ENCODE measurements around the gene ZPLD1.
A peak's percentile ranks its signal among the peaks of the same experiment; 100 is the strongest.

Gene ZPLD1

DNA sequence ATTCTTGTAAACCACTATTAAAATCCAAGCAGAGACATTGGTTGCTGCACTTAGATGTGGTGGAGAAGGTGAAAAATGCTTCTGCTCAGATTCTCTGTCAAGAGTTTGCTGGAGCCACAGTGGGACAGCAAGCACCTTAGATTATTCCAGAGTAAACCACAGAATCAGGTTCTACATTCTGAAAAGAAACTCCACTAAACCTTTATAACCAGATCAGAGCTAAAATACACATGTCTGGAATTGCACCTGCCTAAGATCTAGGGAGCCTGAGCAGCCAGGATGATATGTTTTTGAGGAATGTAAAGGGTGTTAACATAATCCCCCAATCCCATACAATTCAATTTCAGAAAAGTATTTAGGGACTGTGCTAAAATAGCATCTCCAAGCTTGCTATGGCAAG is at the start of gene ZPLD1:
ZPLD1 (plus strand) TSS at position 301 of the 400 bp plus-strand sequence. CDS start 3,473 bp downstream, outside the sequence.
- no peak for DNase-seq (ENCODE audit: low spot score)

DNA sequence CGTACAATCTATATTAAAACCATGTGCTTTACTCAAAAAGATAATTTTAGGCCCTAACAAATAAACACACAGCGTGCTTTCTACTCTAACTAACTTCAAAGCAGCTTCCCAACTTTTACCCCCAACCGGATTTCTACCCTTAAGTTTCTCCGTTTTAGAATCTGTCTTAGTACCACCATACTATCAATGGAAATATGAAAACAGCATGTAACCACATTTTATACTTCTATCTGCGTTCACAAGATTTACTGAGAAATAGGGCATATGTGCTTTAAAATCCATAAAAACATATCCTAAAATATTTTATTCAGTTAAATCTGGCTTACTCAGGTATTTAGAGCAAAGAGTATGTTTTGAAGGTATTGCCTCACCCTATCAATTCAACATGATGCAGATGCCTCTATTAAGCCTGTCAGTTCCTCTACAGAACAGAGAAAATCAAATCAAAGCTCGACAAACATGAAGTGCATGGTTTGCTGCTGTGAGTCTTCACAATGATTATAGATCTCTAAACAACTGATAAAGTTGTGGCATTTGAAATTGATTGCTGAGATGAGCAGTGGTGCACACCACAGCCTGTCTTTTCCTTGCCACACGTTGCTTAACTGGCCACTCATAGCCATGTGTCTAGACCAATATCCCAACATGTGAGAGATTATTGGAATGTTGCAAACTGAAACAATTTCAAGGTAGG is 44.5 kb upstream of the ZPLD1 start:
- no peak for DNase-seq (ENCODE audit: low spot score)

DNA sequence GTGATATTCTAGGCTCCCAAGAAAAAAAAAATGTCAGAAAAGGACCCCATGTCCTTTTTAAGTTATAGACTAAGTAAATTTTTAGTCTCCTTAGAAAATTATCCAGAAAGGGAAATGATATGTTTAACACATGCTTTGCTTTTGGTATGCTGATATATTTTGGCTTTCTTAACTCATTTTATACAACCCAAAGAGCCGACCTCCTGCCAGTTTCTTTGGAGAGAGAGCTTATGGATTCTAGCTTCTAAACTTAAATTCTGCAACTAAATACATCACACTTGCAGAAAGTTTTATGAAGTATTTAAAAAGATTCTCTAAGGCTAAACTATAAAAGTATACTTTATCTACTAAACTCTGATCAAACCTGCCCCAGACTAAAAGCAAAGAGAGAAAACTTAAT is 43.9 kb upstream of the ZPLD1 start:
- DNase-seq (ENCODE audit: low spot score): no peak

DNA sequence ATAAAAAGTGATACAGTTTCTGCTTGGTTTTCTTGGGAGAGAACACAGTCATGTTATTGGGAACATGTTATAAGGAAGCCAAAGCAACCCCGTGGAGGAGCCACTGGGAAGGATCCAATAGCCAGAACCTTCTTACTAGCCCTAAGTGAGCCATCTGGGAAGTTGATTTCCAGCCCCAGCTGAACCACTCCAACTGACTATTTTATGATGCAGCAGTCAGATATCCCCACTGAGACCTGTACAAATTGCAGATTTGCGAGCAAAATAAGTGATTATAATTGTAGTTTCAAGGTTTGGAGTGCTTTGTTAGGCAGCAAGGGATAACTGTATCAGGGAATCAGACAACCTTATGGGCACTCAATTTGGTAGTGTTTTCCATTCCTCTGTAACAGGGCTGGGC is 43.3 kb upstream of the ZPLD1 start:
- DNase-seq (ENCODE audit: low spot score): no peak

DNA sequence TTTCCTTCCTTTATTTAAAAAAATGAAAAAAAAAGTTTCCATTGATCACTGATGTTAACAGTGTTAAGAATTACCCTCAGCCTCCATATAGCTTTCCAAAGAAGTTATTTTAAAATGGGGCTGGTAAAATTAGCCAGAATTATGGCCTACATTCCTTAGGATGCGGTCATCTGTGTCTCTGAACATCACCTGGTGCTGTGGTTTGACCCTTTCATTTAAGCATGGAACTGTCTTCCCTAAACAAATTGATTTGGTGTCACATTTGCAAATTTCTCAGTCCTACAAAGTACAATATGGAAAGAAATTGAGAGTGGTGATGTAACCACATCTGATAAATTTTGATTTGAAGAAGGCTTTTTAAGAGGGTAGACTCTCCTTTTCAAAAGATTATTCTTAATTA is 40.3 kb upstream of the ZPLD1 start:
- no peak for DNase-seq (ENCODE audit: low spot score)

DNA sequence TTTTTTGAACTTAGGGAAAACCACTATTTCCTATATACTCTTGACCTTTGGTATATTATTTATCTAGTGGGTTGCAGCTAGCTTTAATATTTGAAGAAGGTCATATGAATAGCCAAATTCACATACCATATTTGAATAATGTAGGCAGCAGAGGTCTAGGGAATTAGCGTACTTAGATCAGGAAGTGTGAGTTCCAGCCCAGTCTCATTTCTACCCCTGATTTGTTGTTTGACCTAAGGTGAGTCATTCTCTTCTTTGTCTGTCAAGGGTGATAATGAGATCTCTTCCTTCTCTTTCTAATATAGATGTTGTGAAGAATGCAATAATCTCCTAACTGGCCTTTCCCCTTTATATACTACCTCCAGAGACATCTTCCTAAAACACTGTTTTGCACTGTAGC is 36.6 kb upstream of the ZPLD1 start:
- no peak for DNase-seq (ENCODE audit: low spot score)

DNA sequence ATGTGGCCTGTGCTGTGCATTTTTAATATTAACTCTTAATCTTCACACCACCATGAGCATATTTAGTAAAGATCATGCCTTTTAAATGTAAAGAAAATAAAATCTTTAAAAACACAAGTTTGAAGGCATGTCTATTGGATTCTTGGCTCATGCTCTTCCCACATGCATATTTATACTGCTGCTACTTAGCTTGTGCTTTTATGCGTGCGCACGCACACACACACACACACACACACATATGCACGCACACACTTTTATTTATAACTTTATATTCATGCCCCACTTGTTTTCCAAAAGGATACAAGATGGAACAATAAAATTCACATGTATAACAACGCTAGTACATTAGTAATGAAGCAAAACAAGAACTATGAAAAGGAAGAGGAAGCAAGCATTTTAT is 36.1 kb upstream of the ZPLD1 start:
- DNase-seq (ENCODE audit: low spot score): no peak

DNA sequence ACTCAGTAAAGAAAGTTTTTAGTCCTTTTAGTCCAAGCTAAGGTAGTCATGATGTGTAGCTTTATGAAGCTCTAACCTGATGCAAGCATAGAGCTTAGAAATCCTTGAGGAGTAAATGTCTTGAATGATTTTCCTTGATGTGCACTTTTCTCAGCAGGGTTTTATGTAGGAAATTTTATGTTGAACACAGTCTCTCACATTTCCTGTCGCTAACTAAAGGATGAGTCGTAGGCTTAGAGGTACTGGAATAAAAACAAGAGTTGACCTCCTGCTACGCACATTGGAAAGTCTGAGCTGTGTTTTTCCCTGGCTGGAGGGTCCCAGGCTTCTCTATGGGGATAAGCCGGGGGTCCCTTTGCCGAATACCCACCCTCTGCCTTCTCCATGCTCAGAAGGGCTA is 34.7 kb upstream of the ZPLD1 start:
- no peak for DNase-seq (ENCODE audit: low spot score)

DNA sequence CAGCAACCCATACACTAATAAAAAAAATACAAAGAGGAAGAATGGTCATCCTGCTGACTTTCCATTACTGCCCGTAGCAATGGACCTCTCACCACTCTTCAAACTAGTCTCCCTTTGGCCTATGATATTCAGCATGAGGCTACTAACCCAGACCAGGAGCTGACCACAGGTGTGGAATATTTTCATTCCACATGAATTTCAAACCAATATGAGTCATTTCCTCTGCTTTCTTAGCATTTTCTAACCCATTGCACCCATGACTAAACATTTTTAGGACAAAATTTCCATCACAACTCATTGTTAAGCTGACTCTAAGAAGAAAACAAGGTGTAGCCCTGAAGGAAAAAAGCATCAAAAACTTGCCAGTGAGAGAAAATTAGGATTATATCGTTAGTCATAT is 34.0 kb upstream of the ZPLD1 start:
- no peak for DNase-seq (ENCODE audit: low spot score)

DNA sequence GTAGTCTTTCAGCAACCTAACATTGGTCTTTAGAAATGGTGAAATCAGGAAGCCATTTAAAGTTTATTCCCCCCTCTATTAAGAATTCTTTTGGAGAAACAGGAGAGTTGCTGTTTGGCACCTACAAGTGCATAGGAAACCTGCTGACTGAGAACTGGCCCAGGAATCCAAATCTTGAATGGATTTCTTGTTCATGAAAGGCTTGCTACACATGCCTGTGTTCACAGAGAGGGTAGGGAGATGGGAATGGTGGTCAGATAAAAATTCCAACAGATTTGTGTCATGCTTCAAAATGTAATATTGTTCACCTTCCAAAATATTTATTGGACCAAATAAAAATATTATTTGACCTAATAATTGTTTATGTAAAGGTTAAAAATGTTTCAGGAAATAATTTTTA is 24.2 kb upstream of the ZPLD1 start:
- DNase-seq (ENCODE audit: low spot score): no peak

DNA sequence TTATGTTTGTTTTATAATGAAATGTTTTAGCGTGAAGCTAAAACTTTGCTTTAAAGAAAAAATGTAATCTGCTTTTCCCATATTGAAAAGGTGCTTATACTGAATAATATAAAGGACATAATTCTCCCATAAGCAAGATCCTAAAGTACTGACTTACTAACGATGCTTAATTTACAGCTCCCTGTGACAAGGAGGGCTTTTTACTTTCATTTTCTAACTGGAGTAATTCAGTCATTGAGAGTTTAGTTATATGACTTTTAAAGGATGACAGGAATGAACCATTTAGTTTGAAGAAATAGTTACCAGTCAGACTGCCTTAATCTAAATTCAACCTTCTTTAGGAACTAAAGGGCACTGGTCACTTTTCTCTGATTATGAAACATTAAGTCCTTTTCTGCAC is 19.3 kb upstream of the ZPLD1 start:
- DNase-seq (ENCODE audit: low spot score): no peak

DNA sequence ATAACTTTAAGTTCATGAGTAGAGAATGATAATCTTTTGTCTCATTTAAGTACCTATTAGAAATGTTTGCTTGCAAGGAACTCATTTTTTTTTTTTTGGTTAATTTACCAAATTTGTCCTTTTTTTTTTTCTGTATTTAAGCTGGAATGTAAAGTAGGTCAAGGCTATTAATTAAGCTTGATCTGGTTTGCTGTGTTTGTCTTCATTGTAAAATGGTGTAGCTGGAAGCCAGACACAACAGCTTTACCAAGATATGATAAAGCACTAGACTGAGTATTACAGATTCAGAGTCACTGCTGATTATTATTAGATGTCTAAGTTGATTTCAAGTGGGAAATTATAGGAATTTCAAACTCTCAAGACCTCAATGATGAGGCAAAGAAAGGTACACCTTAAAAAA is 15.0 kb upstream of the ZPLD1 start:
- no peak for DNase-seq (ENCODE audit: low spot score)

DNA sequence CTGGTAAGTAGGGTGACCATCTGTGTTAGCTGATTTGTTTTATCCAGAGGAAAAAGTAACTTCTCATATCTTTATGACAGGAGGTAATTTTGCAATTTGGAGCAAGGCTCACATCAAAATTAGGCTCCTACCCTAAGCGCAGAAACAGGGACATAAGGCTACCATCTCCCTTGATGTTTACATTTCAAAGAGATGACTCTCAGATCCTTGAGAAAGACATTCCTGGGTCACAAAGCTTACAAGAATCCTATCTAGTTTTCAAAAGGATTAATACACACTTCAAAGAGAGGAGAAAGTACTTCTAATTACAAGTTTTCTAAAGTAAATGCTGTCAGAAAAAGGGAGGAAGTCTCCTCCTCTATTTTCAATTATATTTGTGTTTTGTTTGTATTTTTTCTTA is 7.0 kb downstream of the ZPLD1 start:
- DNase-seq (ENCODE audit: low spot score): no peak

DNA sequence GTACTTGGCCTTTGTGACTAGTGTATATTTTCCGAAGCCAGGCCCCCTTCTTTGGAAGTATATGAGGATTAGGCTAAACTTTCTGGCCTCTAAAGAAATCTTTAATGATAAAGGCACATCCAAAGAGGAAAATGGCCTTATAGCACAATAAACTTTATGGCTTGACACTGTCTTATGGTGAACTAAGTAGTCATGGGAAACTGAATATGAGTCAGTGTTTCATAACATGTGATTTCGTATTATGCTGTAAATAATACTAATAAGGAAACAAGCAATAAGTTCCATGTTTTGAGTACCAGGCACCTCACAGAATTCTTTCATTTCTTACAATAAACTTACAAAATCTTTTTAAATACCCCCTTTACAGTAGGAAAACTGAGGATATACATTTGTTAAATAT is 8.2 kb downstream of the ZPLD1 start:
- DNase-seq (ENCODE audit: low spot score): no peak

DNA sequence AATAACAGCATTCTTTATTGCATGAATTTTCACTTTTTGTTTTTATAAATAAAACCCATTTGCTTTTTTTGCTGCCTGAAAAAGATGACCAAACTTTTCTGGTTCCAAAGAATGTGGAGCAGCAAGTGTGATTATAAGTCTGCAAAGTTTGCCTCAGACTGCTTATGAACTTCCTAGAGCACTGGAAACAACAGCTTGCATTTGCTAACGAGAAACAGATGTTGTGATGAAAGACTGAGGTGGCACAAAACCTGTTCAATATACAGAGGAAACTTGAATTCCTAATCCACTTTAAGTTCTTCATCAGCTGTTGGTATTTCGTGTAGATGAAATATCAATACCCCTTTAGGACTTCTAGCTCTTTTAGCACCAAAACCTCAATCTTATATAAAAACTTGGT is 9.3 kb downstream of the ZPLD1 start:
- peak; percentile 2 for DNase-seq (ENCODE audit: low spot score)

DNA sequence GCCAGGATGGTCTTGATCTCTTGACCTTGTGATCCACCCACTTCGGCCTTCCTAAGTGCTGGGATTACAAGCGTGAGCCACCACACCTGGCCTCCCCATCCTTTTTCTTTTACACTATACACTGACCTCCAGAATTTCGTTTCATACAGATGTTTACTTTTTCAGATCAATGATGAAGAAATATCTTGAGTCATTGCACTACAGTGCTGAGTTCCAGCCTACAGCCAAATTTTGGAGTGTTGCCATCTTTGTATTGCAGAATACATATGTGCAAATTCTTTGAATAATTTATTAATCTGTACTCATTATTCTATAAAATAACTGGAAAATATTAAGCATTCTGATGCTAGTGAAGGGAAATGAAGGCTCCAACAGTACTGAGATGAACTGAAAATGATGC is 12.5 kb downstream of the ZPLD1 start:
- DNase-seq (ENCODE audit: low spot score): no peak

DNA sequence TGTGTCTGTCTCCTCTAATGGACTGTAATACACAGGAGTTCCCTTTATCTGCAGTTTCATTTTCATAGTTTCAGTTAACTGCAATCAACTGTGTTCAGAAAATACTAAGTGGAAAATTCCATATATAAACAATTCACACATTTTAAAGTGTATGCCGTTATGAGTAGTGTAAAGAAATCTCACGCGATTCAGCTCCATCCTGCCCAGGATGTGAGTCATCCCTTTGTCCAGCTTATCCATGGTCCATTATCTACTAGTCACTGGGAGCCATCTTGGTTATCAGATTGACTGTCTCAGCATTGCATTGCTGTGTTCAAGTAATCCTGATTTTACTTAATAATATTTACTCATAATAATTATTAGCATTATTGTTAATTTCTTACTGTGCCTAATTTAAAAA is 14.5 kb downstream of the ZPLD1 start:
- no peak for DNase-seq (ENCODE audit: low spot score)

DNA sequence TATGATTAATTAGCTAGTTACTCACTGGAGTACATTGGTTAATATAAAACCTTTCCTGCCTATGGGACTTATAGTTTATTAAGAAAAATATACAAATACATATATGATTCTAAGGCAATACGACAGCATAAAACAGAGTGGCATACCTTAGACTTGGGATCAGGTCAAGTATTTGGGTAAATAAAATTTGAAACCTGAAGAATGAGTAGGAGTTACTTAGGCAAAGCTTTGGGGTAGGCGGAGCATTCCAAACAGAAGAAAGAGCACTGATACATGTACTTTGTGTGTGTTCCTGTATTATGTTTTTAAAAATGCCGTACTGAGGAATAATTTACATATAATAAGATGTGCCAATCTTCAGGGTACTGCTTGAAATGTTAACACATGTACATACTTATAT is 15.1 kb downstream of the ZPLD1 start:
- no peak for DNase-seq (ENCODE audit: low spot score)

DNA sequence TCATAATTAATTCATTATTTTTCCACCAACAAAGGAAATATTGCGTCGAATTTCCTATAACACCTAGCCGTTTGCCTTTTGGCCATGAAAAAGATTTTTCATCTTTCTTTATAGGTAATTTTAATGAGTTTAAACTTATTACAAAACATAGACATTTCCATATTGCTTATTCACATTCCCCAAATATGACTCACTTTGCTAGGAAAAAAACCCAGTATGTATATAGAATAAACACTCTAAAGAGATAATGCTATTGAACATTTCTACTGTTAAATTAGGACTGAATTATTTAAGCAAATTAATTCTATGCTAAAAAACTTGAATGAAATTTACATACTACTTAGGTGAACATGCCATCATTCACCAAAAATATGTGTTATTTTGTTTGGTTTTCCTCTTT is 16.2 kb downstream of the ZPLD1 start:
- no peak for DNase-seq (ENCODE audit: low spot score)

DNA sequence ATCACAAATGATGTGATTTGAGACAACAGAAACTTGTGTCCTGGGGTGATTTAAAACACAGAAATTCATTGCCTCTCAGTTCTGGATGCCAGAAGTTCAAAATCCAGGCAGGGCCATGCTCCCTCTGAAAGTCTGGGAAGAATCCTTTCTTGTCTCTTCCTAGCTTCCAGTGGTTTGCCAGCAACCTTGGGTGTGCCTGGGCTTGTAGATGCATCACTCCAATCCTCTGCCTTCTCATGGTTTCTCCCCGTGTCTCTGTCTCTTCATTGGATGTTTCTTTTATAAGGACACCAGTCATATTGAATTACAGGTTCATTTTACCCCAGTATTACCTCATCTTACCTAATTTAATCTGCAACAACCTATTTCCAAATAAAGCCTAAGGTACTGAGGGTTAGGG is 16.7 kb downstream of the ZPLD1 start:
- DNase-seq (ENCODE audit: low spot score): no peak

DNA sequence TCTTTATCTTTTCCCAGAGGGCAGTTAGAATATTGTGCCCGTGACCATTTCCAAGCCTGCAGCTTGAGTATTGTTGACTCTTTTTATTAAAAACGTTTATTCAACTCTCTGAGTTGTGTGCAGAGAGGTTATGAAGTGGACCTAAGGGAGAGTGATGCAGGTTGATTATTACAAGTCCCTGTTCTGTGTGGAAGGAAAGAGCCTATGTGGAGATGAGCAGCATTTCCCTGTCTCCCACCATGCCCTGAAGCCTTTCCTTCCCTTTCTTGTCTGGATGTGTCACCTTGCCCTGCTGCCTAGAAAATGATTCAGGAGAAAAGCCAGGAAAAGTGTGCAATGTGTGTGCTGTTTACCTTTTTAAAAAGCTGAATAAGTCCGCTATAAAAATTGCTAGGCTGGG is 19.4 kb downstream of the ZPLD1 start:
- DNase-seq (ENCODE audit: low spot score): no peak

DNA sequence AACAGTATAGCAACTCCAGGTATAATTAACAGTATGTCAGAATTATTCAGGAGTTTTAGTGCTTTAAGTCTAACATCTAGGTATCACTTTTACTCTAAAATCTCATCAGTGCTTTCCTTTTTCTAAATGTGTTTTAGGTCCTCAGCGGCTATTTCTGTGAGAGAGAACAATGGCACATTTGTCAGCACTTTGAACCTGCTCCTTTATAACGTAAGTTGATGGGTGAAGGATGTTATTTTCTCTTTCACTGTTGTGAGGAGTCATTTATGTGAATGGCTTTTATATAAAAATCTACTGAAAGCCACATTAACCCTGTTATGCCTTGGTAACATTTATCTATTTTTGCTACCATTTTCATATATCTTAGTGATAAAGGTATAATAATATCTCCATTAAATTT is 22.8 kb downstream of the ZPLD1 start:
- DNase-seq (ENCODE audit: low spot score): no peak

DNA sequence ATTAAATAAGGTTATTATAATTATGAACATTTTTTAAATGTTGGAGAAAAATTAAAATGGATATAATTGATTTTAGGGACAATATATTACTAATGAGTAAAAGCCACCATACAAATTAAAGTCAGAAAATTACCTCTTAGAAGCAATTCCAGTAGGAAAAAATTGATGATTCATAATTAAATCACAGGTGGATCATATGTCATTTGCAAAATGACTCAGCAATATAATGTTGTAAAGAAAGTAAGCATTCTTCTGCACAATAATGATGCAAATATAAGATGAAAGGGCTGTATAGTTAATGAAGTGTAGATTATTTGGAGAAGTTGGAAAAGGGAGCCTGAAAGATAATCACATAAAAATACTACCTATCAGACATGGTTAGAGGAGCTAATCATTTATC is 25.8 kb downstream of the ZPLD1 start:
- DNase-seq (ENCODE audit: low spot score): no peak

DNA sequence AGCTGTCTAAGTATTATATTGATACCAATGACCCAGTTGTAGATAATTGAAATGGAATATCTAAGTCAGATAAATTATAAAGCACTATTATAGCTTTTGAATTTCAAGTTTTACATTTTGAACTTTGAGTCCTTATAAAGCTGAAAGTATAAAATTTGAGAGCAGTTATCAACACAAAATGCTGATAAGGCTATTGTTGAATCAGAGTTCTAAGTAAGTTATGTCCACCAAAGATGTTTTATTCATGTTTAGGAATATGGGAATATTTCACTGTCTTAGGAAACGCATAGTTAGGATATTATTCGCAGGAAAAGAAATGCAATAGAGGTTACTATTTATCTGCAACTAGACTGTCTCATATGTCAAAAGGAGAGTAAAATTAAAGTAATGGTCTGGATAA is 29.4 kb downstream of the ZPLD1 start:
- DNase-seq (ENCODE audit: low spot score): no peak

DNA sequence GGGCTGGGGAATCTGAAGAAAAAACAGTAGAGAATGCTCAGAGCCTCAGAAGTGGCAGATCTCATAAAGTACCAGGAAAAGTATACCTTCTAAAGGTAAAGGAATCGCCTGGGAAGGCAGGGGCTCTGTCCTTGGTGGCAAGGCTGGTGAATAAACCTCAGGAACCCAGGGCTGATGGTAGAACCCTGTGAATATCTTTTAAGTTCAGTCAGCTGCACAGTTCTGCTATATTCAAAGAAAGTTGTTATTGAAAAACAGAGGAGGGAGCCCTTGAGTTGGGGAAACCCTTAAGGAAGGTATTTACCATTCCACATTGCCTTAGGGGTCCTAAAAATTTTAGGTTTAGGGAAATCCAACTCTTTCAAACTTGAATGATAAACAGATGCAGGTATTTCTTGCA is 31.2 kb downstream of the ZPLD1 start:
- DNase-seq (ENCODE audit: low spot score): no peak

Data from AG08395 (cell line).